Hepatocyte (in vitro differentiated cells): ENCODE data around the gene TRIP12. TPM values are rescaled to one million over a fixed set of nuclear protein-coding genes. Genes with fewer than 3 reads are reported as not detected.

Source experiments
- DNase-seq: peaks from one replicate; pipeline ENCODE4 v3.0.0-alpha.2; 2016; ENCODE audit warnings: low spot score
- H2AFZ ChIP-seq: fragments of 200-600 bp; sonication (generic); 2 replicates; pipeline ENCODE4 v1.6.0; 2016; ENCODE audit warnings: antibody characterized with exemption, mild to moderate bottlenecking
- H3K27ac ChIP-seq: fragments of 200-600 bp; sonication (generic); 2 replicates; pipeline ENCODE4 v1.5.1; 2016; ENCODE audit warnings: mild to moderate bottlenecking
- H3K27me3 ChIP-seq: fragments of 200-600 bp; sonication (generic); 2 replicates; pipeline ENCODE4 v1.6.1; 2016
- H3K36me3 ChIP-seq: fragments of 200-600 bp; sonication (generic); replicated peaks from 2 replicates; pipeline ENCODE4 v1.5.1; 2016; ENCODE audit warnings: low read depth; ENCODE audit not compliant: insufficient read depth
- H3K4me1 ChIP-seq: fragments of 200-600 bp; sonication (generic); 2 replicates; pipeline ENCODE4 v1.5.1; 2016; ENCODE audit warnings: mild to moderate bottlenecking, moderate library complexity; ENCODE audit not compliant: insufficient read depth
- H3K4me2 ChIP-seq: fragments of 200-600 bp; sonication (generic); 2 replicates; pipeline ENCODE4 v1.6.0; 2016
- H3K4me3 ChIP-seq: fragments of 200-600 bp; sonication (generic); 2 replicates; pipeline ENCODE4 v1.5.1; 2016; ENCODE audit warnings: mild to moderate bottlenecking
- H3K79me2 ChIP-seq: fragments of 200-600 bp; sonication (generic); 2 replicates; pipeline ENCODE4 v1.6.0; 2017; ENCODE audit warnings: mild to moderate bottlenecking
- H3K9me2 ChIP-seq: fragments of 200-600 bp; sonication (generic); replicated peaks from 2 replicates; pipeline ENCODE4 v1.6.0; 2017; ENCODE audit warnings: mild to moderate bottlenecking; ENCODE audit not compliant: insufficient read depth
- H3K9me3 ChIP-seq: fragments of 200-600 bp; sonication (generic); 2 replicates; pipeline ENCODE4 v1.5.1; 2016; ENCODE audit warnings: low read depth, mild to moderate bottlenecking
- H4K20me1 ChIP-seq: fragments of 200-600 bp; sonication (generic); 2 replicates; pipeline ENCODE4 v1.6.0; 2016; ENCODE audit warnings: mild to moderate bottlenecking; ENCODE audit not compliant: insufficient read depth, poor library complexity, severe bottlenecking
- CTCF ChIP-seq: fragments of 200-600 bp; sonication (generic); IDR thresholded peaks from 2 replicates; pipeline ENCODE4 v1.5.1; 2016; ENCODE audit warnings: antibody characterized with exemption, mild to moderate bottlenecking; ENCODE audit not compliant: poor library complexity
- EZH2 ChIP-seq: fragments of 200-600 bp; sonication (generic); IDR thresholded peaks from 2 replicates; pipeline ENCODE4 v1.6.1; 2016; ENCODE audit warnings: antibody characterized with exemption, mild to moderate bottlenecking, borderline replicate concordance
- EZH2phosphoT487 ChIP-seq: fragments of 200-600 bp; sonication (generic); IDR thresholded peaks from one replicate; pipeline ENCODE4 v1.6.1; 2018; ENCODE audit warnings: antibody characterized with exemption, mild to moderate bottlenecking, low read depth, moderate library complexity; ENCODE audit not compliant: unreplicated experiment, severe bottlenecking
- WGBS: methylation state at CpG from one replicate; pipeline ENCODE4 v1.1.6; 2016; ENCODE audit warnings: low lambda C conversion rate; ENCODE audit errors: missing lambda C conversion rate; 5-methylcytosine and 5-hydroxymethylcytosine counted together
- polyA plus RNA-seq: library from polyadenylated mRNA; unstranded; fragments of >200 nt; fragmentation: Nextera tagmentation; extraction: Ambion mirVana; gene quantifications from 2 replicates; pipeline ENCODE4 v1.2.1, GENCODE V29; 2016
- total RNA-seq: library from RNA; depleted of rRNA; stranded (reverse); fragments of >200 nt; gene quantifications from 2 replicates; pipeline ENCODE4 v1.2.3, GENCODE V29; 2014

TRIP12 gene
- total and polyA plus RNA-seq, 2 experiments from 2014 or later, result 40.7 to 136 TPM

DNA sequence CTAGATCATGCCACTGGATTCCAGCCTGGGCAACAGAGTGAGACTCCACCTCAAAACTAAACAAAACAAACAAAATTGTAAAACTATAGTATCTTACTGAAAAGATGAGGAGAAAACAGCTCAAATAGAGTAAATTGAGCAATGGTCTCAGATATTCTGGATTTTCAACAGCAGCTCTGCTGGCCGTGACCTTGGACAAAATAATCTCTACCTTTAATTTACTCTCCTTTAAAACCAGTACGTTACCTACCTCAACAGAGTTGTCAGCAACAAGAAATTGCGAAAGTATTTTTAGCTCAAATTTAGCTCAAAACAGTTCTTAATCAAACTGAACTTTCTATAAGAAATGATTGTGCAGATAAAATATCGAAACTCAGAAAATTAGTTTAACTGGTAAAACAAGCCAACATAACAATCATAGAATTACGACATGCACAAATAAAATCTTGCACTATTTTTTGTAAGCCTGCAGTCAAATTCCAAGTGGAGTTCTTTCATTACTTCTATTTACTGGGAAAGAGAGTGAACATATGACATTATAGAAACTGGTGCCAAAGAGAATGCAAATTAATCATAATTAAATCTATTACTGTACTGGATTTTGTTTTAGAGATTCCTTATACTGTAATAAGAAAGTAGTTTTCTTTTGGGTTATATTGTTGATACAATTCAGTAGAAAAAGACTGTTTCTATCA, 40.8 kb downstream of the TRIP12 start:
- H3K27ac ChIP-seq, result no peak overlapping the region
- peaks cover 95% of the 10 kb centered on the region for H3K79me2 ChIP-seq
- 96% methylated on average over 5 of the region's 5 CpGs for WGBS

GRCh38 chr2:229879191-229879950, 42.4 kb downstream of the TRIP12 start:
- no peak overlapping the region for H3K4me2 ChIP-seq
- H3K27me3 ChIP-seq, result no peaks in the 10 kb centered on the region
- H4K20me1 ChIP-seq, result peaks cover 45% of the 10 kb centered on the region
- no peaks in the 10 kb centered on the region for H3K9me3 ChIP-seq
- no peak overlapping the region for H3K4me3 ChIP-seq
- H3K27ac ChIP-seq, result no peak overlapping the region
- H3K79me2 ChIP-seq, result peaks cover 95% of the 10 kb centered on the region
- no peaks in the 10 kb centered on the region for H3K36me3 ChIP-seq
- DNase-seq, result no peak
- TF ChIP-seq EZH2 (no peak), CTCF (no peak), EZH2phosphoT487 (no peak)
- no peaks in the 10 kb centered on the region for H3K9me2 ChIP-seq
- H2AFZ ChIP-seq, result no peak overlapping the region
- WGBS, result 94% methylated on average over 6 of the region's 6 CpGs
- no peaks in the 10 kb centered on the region for H3K4me1 ChIP-seq

More for the DNA sequence above, 40.8 kb downstream of the TRIP12 start:
- no peaks in the 10 kb centered on the region for H3K36me3 ChIP-seq
- no peak overlapping the region for H2AFZ ChIP-seq
- no peak overlapping the region for H3K4me2 ChIP-seq
- DNase-seq, result no peak
- H3K4me1 ChIP-seq, result no peaks in the 10 kb centered on the region
- H3K27me3 ChIP-seq, result no peaks in the 10 kb centered on the region
- no peaks in the 10 kb centered on the region for H3K9me3 ChIP-seq
- no peak for TF ChIP-seq CTCF
- TF ChIP-seq EZH2, result no peak
- no peak for TF ChIP-seq EZH2phosphoT487
- H3K9me2 ChIP-seq, result no peaks in the 10 kb centered on the region
- H3K4me3 ChIP-seq, result no peak overlapping the region
- H4K20me1 ChIP-seq, result peaks cover 49% of the 10 kb centered on the region

GRCh38 chr2:229875549-229875948, 46.3 kb downstream of the TRIP12 start:
- Histone ChIP-seq H3K36me3 (no peaks in the 10 kb centered on the region), H3K79me2 (peaks cover 94% of the 10 kb centered on the region), H3K9me3 (no peaks in the 10 kb centered on the region), H3K9me2 (no peaks in the 10 kb centered on the region), H3K4me1 (peaks cover 11% of the 10 kb centered on the region), H3K4me2 (no peak overlapping the region), H3K27me3 (no peaks in the 10 kb centered on the region), H2AFZ (no peak overlapping the region), H3K27ac (no peak overlapping the region), H4K20me1 (peaks cover 47% of the 10 kb centered on the region), H3K4me3 (no peak overlapping the region)
- no peak for TF ChIP-seq EZH2phosphoT487
- no peak for TF ChIP-seq EZH2
- TF ChIP-seq CTCF, result no peak
- no peak for DNase-seq
- 98% methylated on average over 2 of the region's 2 CpGs for WGBS
